Measurements from ENCODE around the gene ITPR3.
A peak's percentile ranks its signal among the peaks of the same experiment; 100 is the strongest.

Gene ITPR3

GRCh38 chr6:33620856-33621710 lies at the start of gene ITPR3:
TSS of gene ITPR3 (plus strand) at chr6:33621322. CDS start at chr6:33621603, 281 bp downstream.
- DNase-seq, result peak; percentile 82

- no peak for DNase-seq
Measured at GRCh38 chr6:33571637-33572316, 49.3 kb upstream of the ITPR3 start.

- DNase-seq, result no peak
Measured at GRCh38 chr6:33575211-33575610, 45.9 kb upstream of the ITPR3 start.

- DNase-seq, result no peak
Measured at GRCh38 chr6:33576668-33577067, 44.5 kb upstream of the ITPR3 start.

GRCh38 chr6:33577106-33577535 lies 44.0 kb upstream of the ITPR3 start:
- peak; percentile 65 for DNase-seq

- no peak for DNase-seq
Measured at GRCh38 chr6:33577718-33578117, 43.4 kb upstream of the ITPR3 start.

GRCh38 chr6:33578164-33578563 lies 43.0 kb upstream of the ITPR3 start:
- peak; percentile 33 for DNase-seq

GRCh38 chr6:33578588-33579011 lies 42.5 kb upstream of the ITPR3 start:
- DNase-seq, result peak; percentile 58

GRCh38 chr6:33579828-33580714 lies 41.1 kb upstream of the ITPR3 start, which contains the start of gene BAK1:
TSS of gene BAK1 (minus strand) at chr6:33580276. CDS start at chr6:33577604, 2,672 bp downstream.
- peak; percentile 91 for DNase-seq

GRCh38 chr6:33581186-33581585 lies 39.9 kb upstream of the ITPR3 start:
- DNase-seq, result no peak

- DNase-seq, result peak; percentile 35
Measured at GRCh38 chr6:33583591-33584155, 37.4 kb upstream of the ITPR3 start.

- DNase-seq, result no peak
Measured at GRCh38 chr6:33584700-33585402, 36.3 kb upstream of the ITPR3 start.

- DNase-seq, result peak; percentile 93
Measured at GRCh38 chr6:33585403-33586107, 35.6 kb upstream of the ITPR3 start.

- no peak for DNase-seq
Measured at GRCh38 chr6:33586108-33586640, 34.9 kb upstream of the ITPR3 start.

- DNase-seq, result no peak
Measured at GRCh38 chr6:33587529-33587928, 33.6 kb upstream of the ITPR3 start.

- no peak for DNase-seq
Measured at GRCh38 chr6:33588894-33589293, 32.2 kb upstream of the ITPR3 start.

- no peak for DNase-seq
Measured at GRCh38 chr6:33589392-33589730, 31.8 kb upstream of the ITPR3 start.

- DNase-seq, result peak; percentile 58
Measured at GRCh38 chr6:33589731-33590530, 31.2 kb upstream of the ITPR3 start.

GRCh38 chr6:33590531-33591198 lies 30.5 kb upstream of the ITPR3 start:
- DNase-seq, result no peak
